MCF 10A (cell line): Measurements from ENCODE around the gene LHFPL2. TPM values are rescaled to one million over a fixed set of nuclear protein-coding genes. Genes with fewer than 3 reads are reported as not detected.

ENCODE experiments used
- BruUV-seq: library from RNA; stranded (reverse); fragments of 400-500 nt; replicated peaks from 2 replicates; lab custom pipeline; 2021; lab: Mats Ljungman, UMichigan
- CTCF ChIA-PET: fragments of 300-600 bp; sonication (Branson Sonifier 250); formaldehyde crosslinking; extraction: SDS; loops from one replicate; lab custom pipeline; 2021; ENCODE audit warnings: antibody characterized with exemption, inconsistent platforms; lab: Yijun Ruan, JAX
- POLR2A ChIA-PET: fragments of 300-600, 350-650 bp; sonication (Branson Sonifier 250); formaldehyde crosslinking; extraction: SDS; loops from one replicate; lab custom pipeline; 2020; ENCODE audit warnings: antibody characterized with exemption, inconsistent platforms; lab: Yijun Ruan, JAX
- DNase-seq: peaks from one replicate; pipeline ENCODE4 v3.0.0-alpha.2; 2018; ENCODE audit not compliant: unreplicated experiment
- H3K27ac Mint-ChIP-seq: one replicate; pipeline ENCODE4 v1.8.0; 2022; ENCODE audit warnings: mild to moderate bottlenecking, low read depth, mixed read lengths; ENCODE audit not compliant: unreplicated experiment
- H3K27me3 Mint-ChIP-seq: one replicate; pipeline ENCODE4 v1.8.0; 2022; ENCODE audit warnings: mixed read lengths; ENCODE audit not compliant: insufficient read depth, unreplicated experiment
- H3K36me3 Mint-ChIP-seq: one replicate; pipeline ENCODE4 v1.8.0; 2022; ENCODE audit warnings: mild to moderate bottlenecking, moderate library complexity, mixed read lengths; ENCODE audit not compliant: insufficient read depth, unreplicated experiment
- H3K4me1 Mint-ChIP-seq: one replicate; pipeline ENCODE4 v1.8.0; 2022; ENCODE audit warnings: mixed read lengths; ENCODE audit not compliant: insufficient read depth, unreplicated experiment
- H3K4me3 Mint-ChIP-seq: one replicate; pipeline ENCODE4 v1.8.0; 2022; ENCODE audit warnings: mild to moderate bottlenecking, moderate library complexity, mixed read lengths; ENCODE audit not compliant: unreplicated experiment
- H3K9me3 Mint-ChIP-seq: one replicate; pipeline ENCODE4 v1.8.0; 2022; ENCODE audit warnings: mixed read lengths; ENCODE audit not compliant: unreplicated experiment
- intact Hi-C: fragments of 100-400 bp; cut with micrococcal nuclease; formaldehyde crosslinking; loops from 2 replicates; pipeline ENCODE4 v1.14.1; 2022
- total RNA-seq: library from RNA; stranded (reverse); gene quantifications from 2 replicates; pipeline ENCODE4 v1.2.3, GENCODE V29; 2022
- TF ChIP-seq, protein P1 (sequence below): fragments of 200-600 bp; IDR thresholded peaks from one replicate; pipeline ENCODE4 v1.8.0; 2022; ENCODE audit warnings: antibody characterized with exemption, mild to moderate bottlenecking; ENCODE audit not compliant: unreplicated experiment

The LHFPL2 gene
- total RNA-seq, 1 experiment from 2014 or later: 45.9 TPM

DNA sequence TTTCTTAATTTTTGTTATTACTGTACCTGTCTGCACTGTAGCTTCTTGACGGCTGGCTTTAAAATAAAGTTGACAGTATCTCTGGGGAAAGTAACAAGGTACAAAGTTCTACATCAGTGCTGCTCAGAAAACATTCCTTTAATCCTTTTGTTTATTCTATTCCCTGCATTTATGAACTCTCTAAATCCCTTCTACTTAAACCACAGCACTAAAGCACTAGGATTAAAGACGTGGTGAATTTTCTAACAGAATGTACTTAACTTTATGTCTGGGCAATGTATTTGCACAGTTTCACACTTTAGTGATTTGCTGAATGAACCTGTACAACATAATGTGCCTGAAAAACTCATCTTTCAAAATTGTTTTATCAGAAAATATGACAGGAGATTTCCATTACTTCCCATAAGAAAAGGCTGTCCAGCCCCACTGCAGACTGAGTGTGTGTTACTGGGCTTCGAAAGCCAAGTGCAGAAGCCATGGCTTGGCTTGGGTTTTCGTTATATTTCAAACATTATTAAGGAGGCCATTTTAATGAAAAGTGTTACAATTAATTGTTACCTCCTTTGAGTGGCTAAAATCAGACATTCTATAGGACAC, 43.8 kb downstream of the LHFPL2 start:
- H3K36me3 Mint-ChIP-seq: peaks cover 18% of the 10 kb centered on the region
- CTCF ChIA-PET: interaction anchor here (1.1 kb wide), 1 partner anchor 137 kb away, joined by 3 read pairs; no protein-coding TSS in a partner anchor
- H3K4me3 Mint-ChIP-seq: no peak overlapping the region
- no peak for DNase-seq
- intact Hi-C loops: no loop called here
- peaks cover 13% of the 10 kb centered on the region for H3K4me1 Mint-ChIP-seq
- no peaks in the 10 kb centered on the region for H3K27me3 Mint-ChIP-seq
- H3K9me3 Mint-ChIP-seq: no peaks in the 10 kb centered on the region
- TF ChIP-seq, protein P1, sequence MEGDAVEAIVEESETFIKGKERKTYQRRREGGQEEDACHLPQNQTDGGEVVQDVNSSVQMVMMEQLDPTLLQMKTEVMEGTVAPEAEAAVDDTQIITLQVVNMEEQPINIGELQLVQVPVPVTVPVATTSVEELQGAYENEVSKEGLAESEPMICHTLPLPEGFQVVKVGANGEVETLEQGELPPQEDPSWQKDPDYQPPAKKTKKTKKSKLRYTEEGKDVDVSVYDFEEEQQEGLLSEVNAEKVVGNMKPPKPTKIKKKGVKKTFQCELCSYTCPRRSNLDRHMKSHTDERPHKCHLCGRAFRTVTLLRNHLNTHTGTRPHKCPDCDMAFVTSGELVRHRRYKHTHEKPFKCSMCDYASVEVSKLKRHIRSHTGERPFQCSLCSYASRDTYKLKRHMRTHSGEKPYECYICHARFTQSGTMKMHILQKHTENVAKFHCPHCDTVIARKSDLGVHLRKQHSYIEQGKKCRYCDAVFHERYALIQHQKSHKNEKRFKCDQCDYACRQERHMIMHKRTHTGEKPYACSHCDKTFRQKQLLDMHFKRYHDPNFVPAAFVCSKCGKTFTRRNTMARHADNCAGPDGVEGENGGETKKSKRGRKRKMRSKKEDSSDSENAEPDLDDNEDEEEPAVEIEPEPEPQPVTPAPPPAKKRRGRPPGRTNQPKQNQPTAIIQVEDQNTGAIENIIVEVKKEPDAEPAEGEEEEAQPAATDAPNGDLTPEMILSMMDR: no peak
- no TSS peak for BruUV-seq
- POLR2A ChIA-PET: interaction anchor here (1.2 kb wide), 1 partner anchor 32 kb away, joined by 3 read pairs; no protein-coding TSS in a partner anchor
- H3K27ac Mint-ChIP-seq: peak overlapping the region; percentile 14

- H3K27me3 Mint-ChIP-seq: no peaks in the 10 kb centered on the region
- ChIA-PET POLR2A (interaction anchor here (1.2 kb wide), 1 partner anchor 33 kb away, joined by 3 read pairs; no protein-coding TSS in a partner anchor), CTCF (interaction anchor here (1.1 kb wide), 1 partner anchor 136 kb away, joined by 3 read pairs; no protein-coding TSS in a partner anchor)
- H3K36me3 Mint-ChIP-seq: peaks cover 23% of the 10 kb centered on the region
- H3K27ac Mint-ChIP-seq: no peak overlapping the region
- no TSS peak for BruUV-seq
- H3K4me3 Mint-ChIP-seq: no peak overlapping the region
- H3K4me1 Mint-ChIP-seq: peaks cover 13% of the 10 kb centered on the region
- TF ChIP-seq, protein P1: no peak
- intact Hi-C loops: no loop called here
- DNase-seq: no peak
- H3K9me3 Mint-ChIP-seq: no peaks in the 10 kb centered on the region
These were observed 44.9 kb downstream of the LHFPL2 start for GRCh38 chr5:78603636-78604175.

- no peak for DNase-seq
- Mint-ChIP-seq H3K27ac (no peak overlapping the region), H3K36me3 (peaks cover 15% of the 10 kb centered on the region), H3K27me3 (no peaks in the 10 kb centered on the region), H3K4me1 (peaks cover 18% of the 10 kb centered on the region), H3K9me3 (no peaks in the 10 kb centered on the region), H3K4me3 (no peak overlapping the region)
- TF ChIP-seq, protein P1: no peak
- intact Hi-C loops: no loop called here
- BruUV-seq: no TSS peak
- CTCF ChIA-PET: no interaction called here
- POLR2A ChIA-PET: interaction anchor here (0.6 to 0.7 kb wide), 2 partner anchors 11 to 38 kb away, joined by 3 read pairs; no protein-coding TSS in a partner anchor
These were observed 46.2 kb downstream of the LHFPL2 start for GRCh38 chr5:78602400-78602799.

DNA sequence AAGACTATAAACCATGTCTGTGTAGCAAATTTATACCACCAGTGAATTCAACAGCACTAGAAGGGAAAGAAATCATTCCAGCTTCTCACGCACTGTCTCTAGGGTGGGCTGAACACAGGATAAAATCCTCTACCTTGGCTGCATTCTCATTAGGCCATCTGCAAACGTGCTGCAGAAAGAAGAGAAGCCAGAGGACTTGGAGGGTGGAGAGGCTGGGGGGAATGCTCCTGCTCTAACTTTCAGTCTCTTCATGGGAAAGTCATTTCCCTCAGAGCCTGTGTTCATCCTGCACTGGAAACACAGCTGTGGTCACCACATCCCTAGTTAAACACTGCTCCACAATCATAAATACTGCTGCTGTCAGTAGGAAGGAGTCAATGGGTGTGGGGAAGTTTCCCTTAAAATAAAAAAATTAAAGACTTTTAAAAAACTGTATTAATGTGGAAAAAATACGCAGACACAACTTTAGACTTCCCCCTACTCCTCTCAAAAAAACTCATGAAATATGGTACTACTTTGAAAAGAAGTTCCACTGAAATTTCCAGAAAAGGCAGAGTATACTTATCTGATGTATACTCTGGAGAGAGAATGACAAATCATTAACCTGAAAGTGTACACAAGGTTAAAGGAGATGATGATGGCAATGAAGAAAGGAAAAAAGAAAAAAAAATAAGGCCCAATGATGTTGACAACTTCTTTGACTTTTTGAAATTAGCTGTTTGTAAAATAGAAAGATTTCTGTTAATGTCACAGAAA, 46.8 kb downstream of the LHFPL2 start:
- Mint-ChIP-seq H3K27me3 (no peaks in the 10 kb centered on the region), H3K36me3 (peaks cover 16% of the 10 kb centered on the region), H3K27ac (no peak overlapping the region), H3K9me3 (no peaks in the 10 kb centered on the region), H3K4me3 (no peak overlapping the region), H3K4me1 (peaks cover 24% of the 10 kb centered on the region)
- no TSS peak for BruUV-seq
- no peak for DNase-seq
- intact Hi-C loops: no loop called here
- TF ChIP-seq, protein P1: no peak
- CTCF ChIA-PET: no interaction called here
- POLR2A ChIA-PET: interaction anchor here (0.6 kb wide), 1 partner anchor 38 kb away, joined by 3 read pairs; no protein-coding TSS in a partner anchor
